HG03196 (cell line): ENCODE measurements around the gene SLC6A17.

Experiments
- ATAC-seq: cut with Tn5 transposase; IDR thresholded peaks from one replicate; pipeline ENCODE4 v1.9.1; 2021; ENCODE audit not compliant: unreplicated experiment

The SLC6A17 gene

GRCh38 chr1:110239441-110240430 is 89.4 kb downstream of the SLC6A17 start:
- ATAC-seq, result no peak

GRCh38 chr1:110240476-110241210 is 90.3 kb downstream of the SLC6A17 start:
- ATAC-seq, result no peak

GRCh38 chr1:110241516-110241915 is 91.2 kb downstream of the SLC6A17 start:
- no peak for ATAC-seq

- ATAC-seq, result no peak
These were observed 91.8 kb downstream of the SLC6A17 start for GRCh38 chr1:110242062-110242461.

GRCh38 chr1:110242731-110243130 is 92.4 kb downstream of the SLC6A17 start:
- no peak for ATAC-seq

- ATAC-seq, result no peak
These were observed 92.9 kb downstream of the SLC6A17 start for GRCh38 chr1:110243146-110243545.

- ATAC-seq, result peak; percentile 44
These were observed 93.3 kb downstream of the SLC6A17 start for GRCh38 chr1:110243574-110243973.

- no peak for ATAC-seq
These were observed 95.8 kb downstream of the SLC6A17 start for GRCh38 chr1:110245876-110246620.

GRCh38 chr1:110248746-110249145 is 98.5 kb downstream of the SLC6A17 start:
- no peak for ATAC-seq

- no peak for ATAC-seq
These were observed 99.0 kb downstream of the SLC6A17 start for GRCh38 chr1:110249256-110249655.

GRCh38 chr1:110250008-110250407 is 99.7 kb downstream of the SLC6A17 start:
- ATAC-seq, result no peak

- ATAC-seq, result no peak
These were observed 100.5 kb downstream of the SLC6A17 start for GRCh38 chr1:110250749-110251148.
